DND-41 (cell line): ENCODE results near the gene ZNRF1.

ENCODE experiments used
- EZH2 ChIP-seq: IDR thresholded peaks from 3 replicates; pipeline ENCODE4 v1.6.1; 2012; ENCODE audit warnings: borderline replicate concordance, low read depth, mild to moderate bottlenecking, moderate library complexity, low read length, inconsistent platforms; ENCODE audit not compliant: severe bottlenecking
- TF ChIP-seq, protein P1 (sequence below): IDR thresholded peaks from 2 replicates; pipeline ENCODE4 v1.5.1; 2012; ENCODE audit warnings: borderline replicate concordance, low read length, moderate library complexity, mild to moderate bottlenecking; ENCODE audit not compliant: poor library complexity, severe bottlenecking; ENCODE audit errors: extremely low read depth

GRCh38 chr16:75112734-75113491 lies 114.1 kb downstream of the ZNRF1 start:
- TF ChIP-seq, protein P1, sequence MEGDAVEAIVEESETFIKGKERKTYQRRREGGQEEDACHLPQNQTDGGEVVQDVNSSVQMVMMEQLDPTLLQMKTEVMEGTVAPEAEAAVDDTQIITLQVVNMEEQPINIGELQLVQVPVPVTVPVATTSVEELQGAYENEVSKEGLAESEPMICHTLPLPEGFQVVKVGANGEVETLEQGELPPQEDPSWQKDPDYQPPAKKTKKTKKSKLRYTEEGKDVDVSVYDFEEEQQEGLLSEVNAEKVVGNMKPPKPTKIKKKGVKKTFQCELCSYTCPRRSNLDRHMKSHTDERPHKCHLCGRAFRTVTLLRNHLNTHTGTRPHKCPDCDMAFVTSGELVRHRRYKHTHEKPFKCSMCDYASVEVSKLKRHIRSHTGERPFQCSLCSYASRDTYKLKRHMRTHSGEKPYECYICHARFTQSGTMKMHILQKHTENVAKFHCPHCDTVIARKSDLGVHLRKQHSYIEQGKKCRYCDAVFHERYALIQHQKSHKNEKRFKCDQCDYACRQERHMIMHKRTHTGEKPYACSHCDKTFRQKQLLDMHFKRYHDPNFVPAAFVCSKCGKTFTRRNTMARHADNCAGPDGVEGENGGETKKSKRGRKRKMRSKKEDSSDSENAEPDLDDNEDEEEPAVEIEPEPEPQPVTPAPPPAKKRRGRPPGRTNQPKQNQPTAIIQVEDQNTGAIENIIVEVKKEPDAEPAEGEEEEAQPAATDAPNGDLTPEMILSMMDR: no peak
- TF ChIP-seq EZH2: no peak
